ENCODE results near the gene BCKDHB.

GRCh38 chr6:80348263-80348662 lies 241.8 kb downstream of the BCKDHB start:
- TF ChIP-seq CTCF (IDR thresholded peaks at IDR 0.05) (no peak), POLR2AphosphoS5 (IDR thresholded peaks at IDR 0.05; ENCODE audit: low read depth, low read length) (no peak), SIN3A (IDR thresholded peaks at IDR 0.05; ENCODE audit: borderline replicate concordance, insufficient read depth, low read depth, low read length) (no peak)
